Activated T-helper 17 cell treated with anti-CD3 and anti-CD28 coated beads, Interleukin-2, amount 50 U/mL, for 72 hours (primary cell): ENCODE measurements around the gene ZNF77. TPM values are rescaled to one million over a fixed set of nuclear protein-coding genes. Genes with fewer than 3 reads are reported as not detected.
A peak's percentile ranks its signal among the peaks of the same experiment; 100 is the strongest.
"Not testable (repeated sequence)": the region's sequence is repeated elsewhere in the genome, so short reads cannot be mapped to it uniquely, and the experiment has no call there.

Source experiments
- ATAC-seq: fragments of 150-1000 bp; cut with Tn5 transposase; replicated peaks from 2 replicates; pipeline ENCODE4 v1.10.0; 2021; ENCODE audit warnings: mild to moderate bottlenecking, moderate library complexity
- H3K27ac Mint-ChIP-seq: one replicate; pipeline ENCODE4 v1.8.0; 2022; ENCODE audit warnings: mixed read lengths
- H3K27me3 Mint-ChIP-seq: one replicate; pipeline ENCODE4 v1.8.0; 2022; ENCODE audit warnings: mixed read lengths
- H3K36me3 Mint-ChIP-seq: one replicate; pipeline ENCODE4 v1.8.0; 2022; ENCODE audit warnings: low read depth, mild to moderate bottlenecking, mixed read lengths
- H3K4me1 Mint-ChIP-seq: one replicate; pipeline ENCODE4 v1.8.0; 2022; ENCODE audit warnings: mixed read lengths
- H3K4me3 Mint-ChIP-seq: one replicate; pipeline ENCODE4 v1.8.0; 2022; ENCODE audit warnings: mild to moderate bottlenecking, mixed read lengths
- H3K9me3 Mint-ChIP-seq: one replicate; pipeline ENCODE4 v1.8.0; 2022; ENCODE audit warnings: mixed read lengths
- total RNA-seq, 2 donors: library from RNA; stranded (reverse); gene quantifications; one replicate each; pipeline ENCODE4 v1.2.3, GENCODE V29; 2022

ZNF77 gene
- total RNA-seq, 2 donors from 2014 or later, result 4.7 to 4.9 TPM

DNA sequence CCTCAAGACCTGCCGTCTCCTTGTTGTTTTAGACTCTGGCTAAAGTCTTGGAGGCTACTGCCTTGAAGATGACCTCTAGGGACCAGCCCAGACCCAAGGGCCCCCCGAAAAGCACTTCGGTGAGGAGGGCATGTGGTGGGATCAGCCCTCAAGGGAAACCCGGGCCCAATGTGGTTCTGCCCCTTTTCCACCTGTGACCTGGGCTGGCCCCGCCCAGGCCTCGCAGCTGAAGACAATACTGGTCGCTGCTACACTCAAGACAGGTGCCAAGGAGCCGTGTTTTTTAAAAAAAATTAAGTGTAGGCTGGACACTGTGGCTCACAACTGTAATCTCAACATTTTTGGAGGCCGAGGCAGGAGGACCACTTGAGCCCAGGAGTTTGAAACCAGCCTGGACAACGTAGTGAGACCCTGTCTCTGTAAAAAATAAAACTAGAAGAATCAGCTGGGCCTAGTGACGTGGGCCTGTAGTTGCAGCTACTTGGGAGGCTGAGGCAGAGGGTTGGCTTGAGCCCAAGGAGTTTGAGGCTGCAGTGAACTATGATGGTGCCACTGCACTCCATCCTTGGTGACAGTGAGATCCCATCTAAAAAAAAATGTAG is 33.5 kb upstream of the ZNF77 start:
- ATAC-seq, result no peak
- Mint-ChIP-seq H3K36me3 (no peaks in the 10 kb centered on the region), H3K9me3 (no peaks in the 10 kb centered on the region), H3K4me1 (no peaks in the 10 kb centered on the region), H3K27me3 (peaks cover 17% of the 10 kb centered on the region), H3K27ac (no peak overlapping the region), H3K4me3 (peak overlapping the region; percentile 88)

DNA sequence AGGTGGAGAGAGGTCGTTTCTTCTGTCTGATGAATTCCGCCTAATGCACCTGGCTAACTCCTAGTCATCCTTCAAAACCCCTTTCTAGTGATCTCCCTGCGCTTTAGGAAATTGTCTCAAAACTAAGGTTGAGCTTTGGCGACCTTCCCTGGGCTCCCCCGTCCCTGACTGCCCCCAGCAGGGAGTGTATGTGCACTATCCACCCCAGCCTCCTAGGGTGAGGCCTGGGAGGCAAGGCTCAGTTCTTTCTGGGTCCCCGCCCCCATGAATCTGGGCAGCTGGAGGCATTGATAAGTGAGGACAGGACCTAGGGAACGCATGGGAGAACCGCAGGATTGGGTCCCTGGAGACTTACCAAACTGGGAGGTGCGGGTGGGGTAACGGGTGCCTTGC is 33.0 kb upstream of the ZNF77 start:
- Mint-ChIP-seq H3K4me3 (peak overlapping the region; percentile 88), H3K36me3 (no peaks in the 10 kb centered on the region), H3K9me3 (no peaks in the 10 kb centered on the region), H3K27ac (no peak overlapping the region), H3K27me3 (peaks cover 13% of the 10 kb centered on the region), H3K4me1 (no peaks in the 10 kb centered on the region)
- no peak for ATAC-seq

DNA sequence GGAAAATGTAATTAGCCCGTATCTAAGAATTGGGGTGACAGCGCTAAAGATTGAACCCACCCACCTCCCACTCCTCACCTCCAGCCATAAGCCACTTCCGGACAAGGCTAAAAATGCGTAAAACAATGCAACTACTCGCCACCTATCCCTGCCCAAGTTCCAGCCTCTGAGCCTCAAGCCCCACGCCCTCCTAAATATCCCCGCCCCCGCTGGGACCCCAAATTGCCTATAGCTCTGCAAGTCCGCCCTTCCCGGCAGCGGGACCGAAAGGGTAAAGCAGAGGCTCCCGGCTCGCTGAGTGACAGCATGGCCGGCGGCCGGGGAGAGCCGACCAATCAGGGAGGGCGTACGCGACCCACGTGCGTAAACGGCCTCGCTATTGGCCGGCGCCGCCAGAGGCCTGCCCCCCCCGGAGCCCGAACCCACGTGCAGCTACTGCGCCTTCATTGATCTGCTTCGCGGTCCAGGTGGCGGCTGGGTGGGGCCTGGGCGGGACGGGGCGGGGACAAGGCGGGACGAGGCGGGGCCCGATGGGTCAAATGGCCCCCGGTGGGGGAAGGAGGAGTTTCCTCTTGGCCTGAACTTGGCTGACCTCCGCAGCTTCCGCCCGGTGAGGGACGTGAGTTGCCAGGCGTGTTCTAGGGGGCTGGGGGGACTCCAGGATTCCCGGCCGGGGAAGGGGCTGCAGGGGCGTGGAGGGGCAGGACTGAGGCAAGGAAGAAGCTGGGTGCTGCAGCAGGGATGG is 32.4 kb upstream of the ZNF77 start, which contains the start of gene TLE6:
TLE6 (plus strand) TSS at position 564 of the 745 bp plus-strand sequence. CDS start 670 bp downstream, outside the sequence.
- Mint-ChIP-seq H3K4me3 (peak within 1 kb of the TSS; percentile 88), H3K36me3 (no peaks in the 10 kb centered on the region), H3K4me1 (no peaks in the 10 kb centered on the region), H3K27ac (peak within 1 kb of the TSS; percentile 76), H3K27me3 (peaks cover 13% of the 10 kb centered on the region), H3K9me3 (no peaks in the 10 kb centered on the region)
- peak; percentile 100 for ATAC-seq

DNA sequence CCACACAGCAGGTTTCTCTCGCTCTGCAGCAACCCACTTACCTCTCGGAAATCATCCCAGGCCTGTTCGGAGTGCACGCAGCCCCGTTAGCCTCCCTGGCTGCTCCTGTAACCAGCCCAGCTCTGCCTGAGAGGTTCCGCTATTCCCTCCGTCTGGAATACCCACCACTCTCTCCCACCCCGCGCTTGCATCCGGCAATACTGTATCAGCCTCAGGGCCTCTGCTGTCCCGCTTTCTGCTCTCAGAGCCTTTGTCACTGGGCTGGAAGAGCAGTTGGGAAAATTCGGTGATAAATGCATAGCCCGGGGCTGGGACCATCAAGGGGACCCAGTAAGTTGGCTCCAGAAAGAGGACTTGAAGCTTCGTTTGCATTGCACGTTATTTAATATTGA is 31.8 kb upstream of the ZNF77 start:
- Mint-ChIP-seq H3K9me3 (no peaks in the 10 kb centered on the region), H3K4me1 (no peaks in the 10 kb centered on the region), H3K4me3 (peak overlapping the region; percentile 88), H3K27ac (peak overlapping the region; percentile 76), H3K36me3 (no peaks in the 10 kb centered on the region), H3K27me3 (peaks cover 8% of the 10 kb centered on the region)
- ATAC-seq, result no peak

DNA sequence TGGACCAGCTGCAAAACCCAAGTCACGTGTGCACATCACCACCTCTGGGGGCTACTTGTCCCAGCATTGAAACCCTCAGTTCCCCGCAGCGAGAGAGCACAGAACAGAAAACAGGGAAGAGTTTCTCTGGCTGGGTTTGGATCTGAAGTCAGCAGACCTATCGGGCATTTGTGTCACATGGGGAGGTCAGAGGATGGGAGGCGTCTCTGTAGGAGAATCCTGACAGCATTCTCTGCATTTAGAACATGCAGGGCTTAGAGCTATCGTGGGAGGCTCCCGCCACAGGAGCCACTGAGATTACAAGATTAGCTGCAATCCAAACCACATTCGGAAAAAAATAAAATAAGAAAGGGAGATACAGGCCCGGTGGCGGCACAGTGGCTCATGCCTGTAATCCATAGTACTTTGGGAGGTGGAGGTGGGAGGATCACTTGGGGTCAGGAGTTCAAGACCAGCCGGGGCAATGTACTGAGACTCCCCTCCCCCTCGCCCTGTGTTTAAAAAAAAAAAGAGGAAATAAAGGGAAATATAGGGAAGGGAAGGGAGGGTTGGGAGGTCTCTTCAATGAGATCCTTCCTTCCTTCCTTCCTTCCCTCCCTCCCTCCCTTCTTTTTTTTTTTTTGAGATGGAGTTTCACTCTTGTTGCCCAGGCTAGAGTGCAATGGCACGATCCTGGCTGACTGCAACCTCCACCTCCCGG is 29.7 kb upstream of the ZNF77 start:
- no peak overlapping the region for H3K4me3 Mint-ChIP-seq
- no peak for ATAC-seq
- peaks cover 4% of the 10 kb centered on the region for H3K27me3 Mint-ChIP-seq
- no peak overlapping the region for H3K27ac Mint-ChIP-seq
- no peaks in the 10 kb centered on the region for H3K9me3 Mint-ChIP-seq
- no peaks in the 10 kb centered on the region for H3K4me1 Mint-ChIP-seq
- no peaks in the 10 kb centered on the region for H3K36me3 Mint-ChIP-seq

DNA sequence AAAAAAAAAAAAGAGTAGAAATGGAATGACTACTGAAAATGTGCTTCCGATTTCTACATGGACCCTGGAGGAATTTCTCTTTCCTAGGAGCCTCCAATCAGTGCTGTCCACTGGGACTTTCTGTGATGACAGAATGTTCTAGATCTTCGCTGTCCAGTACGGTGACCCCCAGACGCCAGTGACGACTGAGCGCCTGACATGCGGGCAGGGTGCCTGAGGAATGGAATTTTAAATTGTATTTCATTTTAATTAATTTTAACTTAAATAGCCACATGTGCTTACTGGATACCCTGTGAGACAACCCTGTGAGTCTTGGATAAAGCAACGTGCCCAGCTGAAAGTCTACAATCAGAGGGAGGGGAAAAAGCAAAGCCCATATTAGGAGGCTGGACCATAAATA is 28.5 kb upstream of the ZNF77 start:
- H3K4me3 Mint-ChIP-seq, result no peak overlapping the region
- no peaks in the 10 kb centered on the region for H3K36me3 Mint-ChIP-seq
- ATAC-seq, result no peak
- H3K27ac Mint-ChIP-seq, result no peak overlapping the region
- H3K4me1 Mint-ChIP-seq, result no peaks in the 10 kb centered on the region
- peaks cover 4% of the 10 kb centered on the region for H3K27me3 Mint-ChIP-seq
- no peaks in the 10 kb centered on the region for H3K9me3 Mint-ChIP-seq

DNA sequence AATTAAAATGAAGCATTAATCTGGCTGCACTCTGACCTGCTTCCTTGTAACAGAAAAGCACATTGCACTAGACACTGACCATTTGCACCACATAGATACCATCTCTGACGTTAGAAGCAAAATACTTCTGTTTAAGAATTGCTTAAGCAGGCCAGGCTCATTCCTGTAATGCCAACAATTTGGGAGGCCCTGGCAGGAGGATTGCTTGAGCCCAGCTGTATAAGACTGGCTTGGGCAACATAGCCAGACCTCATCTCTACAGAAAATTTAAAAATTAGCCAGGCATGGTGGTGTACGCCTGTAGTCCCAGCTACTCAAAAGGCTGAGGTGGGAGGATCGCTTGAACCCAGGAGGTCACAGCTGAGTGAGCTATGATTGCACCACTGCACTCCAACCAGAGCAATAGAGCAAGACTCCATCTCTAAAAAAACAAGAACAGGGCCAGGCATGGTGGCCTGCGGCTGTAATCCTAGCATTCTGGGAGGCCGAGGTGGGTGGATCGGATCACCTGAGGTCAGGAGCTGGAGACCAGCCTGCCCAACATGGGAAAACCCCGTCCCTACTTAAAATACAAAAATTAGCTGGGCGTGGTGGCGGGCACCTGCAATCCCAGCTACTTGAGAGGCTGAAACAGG is 25.5 kb upstream of the ZNF77 start:
- no peaks in the 10 kb centered on the region for H3K9me3 Mint-ChIP-seq

DNA sequence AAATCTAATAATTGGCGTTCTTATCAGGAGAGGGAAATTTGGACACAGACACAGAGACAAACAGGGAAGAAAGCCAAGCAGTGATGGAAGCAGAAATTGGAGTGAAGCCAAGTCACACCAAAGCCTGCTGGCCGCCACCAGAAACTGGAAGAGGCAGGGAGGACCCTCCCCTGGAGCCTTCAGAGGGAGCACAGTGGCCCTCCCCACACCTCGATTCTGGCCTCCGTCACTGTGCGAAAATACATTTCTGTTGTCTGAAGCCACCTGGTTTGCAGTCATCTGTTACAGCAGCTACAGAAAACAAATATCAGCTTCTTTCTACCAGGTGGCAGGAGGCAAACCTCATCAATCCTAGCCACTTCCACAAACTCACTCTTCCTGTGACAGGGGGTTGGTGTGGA is 24.3 kb upstream of the ZNF77 start:
- Mint-ChIP-seq H3K4me1 (no peaks in the 10 kb centered on the region), H3K4me3 (no peak overlapping the region), H3K27ac (no peak overlapping the region), H3K9me3 (no peaks in the 10 kb centered on the region), H3K27me3 (no peaks in the 10 kb centered on the region), H3K36me3 (no peaks in the 10 kb centered on the region)
- ATAC-seq, result no peak

More for the DNA sequence above, 25.5 kb upstream of the ZNF77 start:
- no peak for ATAC-seq
- H3K27me3 Mint-ChIP-seq, result peaks cover 4% of the 10 kb centered on the region
- H3K27ac Mint-ChIP-seq, result no peak overlapping the region
- H3K4me3 Mint-ChIP-seq, result no peak overlapping the region
- no peaks in the 10 kb centered on the region for H3K36me3 Mint-ChIP-seq
- H3K4me1 Mint-ChIP-seq, result no peaks in the 10 kb centered on the region

DNA sequence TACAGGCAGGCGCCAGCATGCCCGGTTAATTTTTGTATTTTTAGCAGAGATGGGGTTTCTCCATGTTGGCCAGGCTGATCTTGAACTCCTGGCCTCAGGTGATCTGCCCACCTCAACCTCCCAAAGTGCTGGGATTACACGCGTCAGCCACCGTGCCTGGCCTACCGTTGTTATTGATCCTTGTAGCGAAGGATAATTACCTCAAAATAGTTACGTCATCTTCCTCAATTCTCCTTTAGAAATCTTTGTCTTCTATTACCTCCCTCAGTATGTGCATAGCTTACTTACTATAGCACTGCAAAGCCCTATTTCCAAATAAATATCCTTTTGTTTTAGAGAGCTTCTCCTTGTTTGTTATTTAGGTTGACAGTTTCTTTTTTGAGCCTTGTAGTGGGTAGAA is 23.2 kb upstream of the ZNF77 start:
- H3K27ac Mint-ChIP-seq, result no peak overlapping the region
- no peak overlapping the region for H3K4me3 Mint-ChIP-seq
- no peaks in the 10 kb centered on the region for H3K36me3 Mint-ChIP-seq
- ATAC-seq, result no peak
- H3K9me3 Mint-ChIP-seq, result no peaks in the 10 kb centered on the region
- no peaks in the 10 kb centered on the region for H3K27me3 Mint-ChIP-seq
- H3K4me1 Mint-ChIP-seq, result no peaks in the 10 kb centered on the region

DNA sequence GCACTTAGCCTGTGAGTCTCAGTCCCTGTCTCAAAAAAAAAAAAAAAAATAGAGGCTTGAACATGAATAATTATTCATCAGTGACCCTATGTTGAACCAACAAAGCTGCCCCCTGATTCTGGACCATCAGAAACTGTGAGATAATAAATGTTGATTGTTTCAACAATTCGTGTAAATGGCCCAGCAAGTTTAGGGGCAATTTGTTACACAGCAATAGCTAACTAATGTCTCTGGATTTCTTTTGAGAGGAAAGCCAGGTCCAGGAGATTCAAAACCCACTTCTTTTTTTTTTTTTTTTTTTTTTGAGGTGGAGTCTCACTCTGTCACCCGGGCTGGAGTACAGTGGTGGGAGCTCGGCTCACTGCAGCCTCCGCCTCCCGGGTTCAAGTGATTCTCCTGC is 20.1 kb upstream of the ZNF77 start:
- Mint-ChIP-seq H3K4me3 (no peak overlapping the region), H3K9me3 (no peaks in the 10 kb centered on the region), H3K36me3 (no peaks in the 10 kb centered on the region), H3K27ac (no peak overlapping the region), H3K27me3 (no peaks in the 10 kb centered on the region), H3K4me1 (no peaks in the 10 kb centered on the region)
- no peak for ATAC-seq

DNA sequence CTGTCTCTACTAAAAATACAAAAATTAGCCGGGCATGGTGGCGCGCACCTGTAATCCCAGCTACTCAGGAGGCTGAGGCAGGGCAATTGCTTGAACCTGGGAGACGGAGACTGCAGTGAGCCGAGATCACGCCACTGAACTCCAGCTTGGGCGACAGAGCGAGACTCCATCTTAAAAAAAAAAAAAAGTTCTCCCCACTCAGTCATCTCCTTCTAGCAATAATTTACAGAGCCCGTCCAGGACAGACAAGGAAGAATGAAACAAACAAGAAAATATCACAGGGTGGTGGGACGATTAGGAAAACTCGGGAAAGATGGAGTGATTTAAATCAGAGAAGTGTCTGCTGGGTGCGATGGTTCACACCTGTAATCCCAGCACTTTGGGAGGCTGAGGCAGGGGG is 18.9 kb upstream of the ZNF77 start:
- H3K27me3 Mint-ChIP-seq, ATAC-seq, H3K4me3 Mint-ChIP-seq, H3K9me3 Mint-ChIP-seq, H3K4me1 Mint-ChIP-seq, H3K27ac Mint-ChIP-seq, H3K36me3 Mint-ChIP-seq: not testable (repeated sequence)

DNA sequence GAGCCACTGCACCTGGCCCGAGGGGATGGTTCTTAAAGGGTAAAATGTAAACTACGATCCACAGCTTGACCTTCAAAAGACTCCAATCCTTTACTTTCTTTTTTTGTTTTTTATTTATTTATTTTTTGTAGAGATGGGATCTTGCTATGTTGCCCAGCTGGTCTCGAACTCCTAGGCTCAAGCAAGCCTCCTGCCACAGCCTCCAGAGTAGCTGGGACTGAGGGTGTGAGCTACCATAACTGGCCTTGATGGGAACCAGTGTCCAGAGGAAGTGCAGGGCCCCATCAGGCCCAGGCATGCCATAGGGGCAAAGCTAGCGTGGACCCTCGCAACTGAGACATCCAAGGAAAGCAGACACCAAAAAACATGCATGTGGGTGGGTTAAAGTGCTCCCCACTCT is 18.4 kb upstream of the ZNF77 start:
- no peak overlapping the region for H3K27ac Mint-ChIP-seq
- H3K9me3 Mint-ChIP-seq, result no peaks in the 10 kb centered on the region
- no peaks in the 10 kb centered on the region for H3K4me1 Mint-ChIP-seq
- no peak for ATAC-seq
- no peak overlapping the region for H3K4me3 Mint-ChIP-seq
- no peaks in the 10 kb centered on the region for H3K27me3 Mint-ChIP-seq
- H3K36me3 Mint-ChIP-seq, result no peaks in the 10 kb centered on the region

DNA sequence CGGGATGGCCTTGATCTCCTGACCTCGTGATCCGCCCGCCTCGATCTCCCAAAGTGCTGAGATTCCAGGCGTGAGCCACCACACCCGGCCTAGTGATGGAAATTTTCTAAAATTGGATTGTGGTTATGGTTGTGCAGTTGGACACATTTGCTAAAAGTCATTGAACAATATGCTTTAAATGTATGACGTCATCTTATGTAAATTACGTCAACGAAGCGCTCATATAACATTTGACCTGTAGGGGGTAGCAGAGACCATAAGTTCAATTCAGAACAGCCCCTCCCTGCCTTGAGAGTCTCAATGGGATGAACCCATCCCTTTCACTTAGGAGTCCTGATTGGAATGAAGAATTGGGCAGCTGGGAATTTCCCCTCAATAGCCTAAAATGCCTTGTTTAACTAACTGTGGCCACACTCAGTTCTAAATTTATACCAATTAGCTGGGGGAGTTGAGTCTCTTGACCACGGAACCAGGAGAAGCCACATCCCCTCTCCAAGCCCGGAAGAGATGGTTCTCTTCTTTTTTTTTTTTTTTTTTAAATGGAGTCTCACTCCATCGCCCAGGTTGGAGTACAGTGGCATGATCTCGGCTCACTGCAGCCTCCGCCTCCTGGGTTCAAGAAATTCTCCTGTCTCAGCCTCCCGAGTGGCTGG is 17.4 kb upstream of the ZNF77 start:
- peak overlapping the region; percentile 40 for H3K27ac Mint-ChIP-seq
- no peaks in the 10 kb centered on the region for H3K27me3 Mint-ChIP-seq
- no peaks in the 10 kb centered on the region for H3K36me3 Mint-ChIP-seq
- peak; percentile 88 for ATAC-seq
- no peaks in the 10 kb centered on the region for H3K4me1 Mint-ChIP-seq
- H3K4me3 Mint-ChIP-seq, result no peak overlapping the region
- no peaks in the 10 kb centered on the region for H3K9me3 Mint-ChIP-seq

DNA sequence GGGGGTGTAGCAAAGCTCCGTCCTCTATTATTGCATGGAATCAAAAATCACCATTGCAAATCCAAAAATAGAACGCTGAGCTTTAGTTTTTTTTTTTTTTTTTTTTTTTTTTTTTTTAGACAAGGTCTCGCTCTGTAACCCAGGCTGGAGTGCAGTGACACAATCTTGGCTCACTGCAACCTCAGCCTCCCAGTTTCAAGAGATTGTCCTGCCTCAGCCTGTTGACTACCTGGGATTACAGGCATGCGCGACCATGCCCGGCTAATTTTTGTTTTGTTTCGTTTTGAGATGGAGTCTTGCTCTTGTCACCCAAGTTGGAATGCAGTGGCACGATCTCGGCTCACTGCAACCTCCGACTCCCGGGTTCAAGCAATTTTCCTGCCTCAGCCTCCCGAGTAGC is 15.3 kb upstream of the ZNF77 start:
- H3K9me3 Mint-ChIP-seq, result no peaks in the 10 kb centered on the region
- no peaks in the 10 kb centered on the region for H3K36me3 Mint-ChIP-seq
- H3K27me3 Mint-ChIP-seq, result no peaks in the 10 kb centered on the region
- ATAC-seq, result no peak
- no peak overlapping the region for H3K4me3 Mint-ChIP-seq
- no peak overlapping the region for H3K27ac Mint-ChIP-seq
- H3K4me1 Mint-ChIP-seq, result no peaks in the 10 kb centered on the region
